Measurements from ENCODE around the gene CA5B.
"Not testable (repeated sequence)": the region's sequence is repeated elsewhere in the genome, so short reads cannot be mapped to it uniquely, and the experiment has no call there.

CA5B gene

GRCh38 chrX:15814771-15815365 is 76.8 kb downstream of the CA5B start:
- no peak for DNase-seq (ENCODE audit: low read depth)

- peak; percentile 17 for DNase-seq (ENCODE audit: low read depth)
These were observed 77.8 kb downstream of the CA5B start for GRCh38 chrX:15815779-15816437.

DNA sequence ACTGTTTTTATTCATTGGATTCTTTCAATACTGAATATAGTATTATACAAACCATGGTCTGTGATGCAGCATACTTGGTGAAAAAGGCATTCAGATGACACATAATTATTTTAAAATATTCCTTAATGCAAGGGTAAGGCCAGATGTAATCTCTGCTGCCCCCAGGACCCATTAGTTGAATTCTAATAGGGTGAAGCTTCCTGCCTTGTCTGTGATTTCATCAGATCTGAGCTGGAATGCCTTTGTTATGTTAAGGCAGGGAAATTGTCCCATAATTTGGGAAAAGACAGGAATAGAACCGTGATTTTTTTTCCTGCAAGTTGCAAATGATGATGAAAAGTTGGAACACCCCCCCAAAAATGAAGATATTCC is 78.4 kb downstream of the CA5B start:
- no peak for DNase-seq (ENCODE audit: low read depth)

DNA sequence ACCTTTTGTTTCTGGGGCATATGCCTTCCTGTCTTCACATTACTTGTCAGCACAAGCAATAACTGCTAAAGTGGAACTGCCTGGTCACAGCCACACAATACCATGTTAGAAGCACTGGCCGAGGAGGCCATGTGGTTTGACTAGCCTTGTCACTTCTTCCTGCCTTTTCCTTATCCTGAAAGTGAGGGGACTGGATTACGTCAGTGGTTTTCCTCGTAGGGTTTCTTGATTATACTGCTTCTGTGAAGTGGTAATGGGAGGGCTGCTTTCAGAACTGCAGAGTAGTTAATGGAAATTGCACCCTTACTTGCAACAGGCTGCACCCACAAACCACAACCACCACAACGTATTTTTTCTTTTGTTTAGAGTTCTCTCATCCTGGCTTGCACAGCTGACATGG is 78.8 kb downstream of the CA5B start:
- DNase-seq (ENCODE audit: low read depth) = no peak

DNA sequence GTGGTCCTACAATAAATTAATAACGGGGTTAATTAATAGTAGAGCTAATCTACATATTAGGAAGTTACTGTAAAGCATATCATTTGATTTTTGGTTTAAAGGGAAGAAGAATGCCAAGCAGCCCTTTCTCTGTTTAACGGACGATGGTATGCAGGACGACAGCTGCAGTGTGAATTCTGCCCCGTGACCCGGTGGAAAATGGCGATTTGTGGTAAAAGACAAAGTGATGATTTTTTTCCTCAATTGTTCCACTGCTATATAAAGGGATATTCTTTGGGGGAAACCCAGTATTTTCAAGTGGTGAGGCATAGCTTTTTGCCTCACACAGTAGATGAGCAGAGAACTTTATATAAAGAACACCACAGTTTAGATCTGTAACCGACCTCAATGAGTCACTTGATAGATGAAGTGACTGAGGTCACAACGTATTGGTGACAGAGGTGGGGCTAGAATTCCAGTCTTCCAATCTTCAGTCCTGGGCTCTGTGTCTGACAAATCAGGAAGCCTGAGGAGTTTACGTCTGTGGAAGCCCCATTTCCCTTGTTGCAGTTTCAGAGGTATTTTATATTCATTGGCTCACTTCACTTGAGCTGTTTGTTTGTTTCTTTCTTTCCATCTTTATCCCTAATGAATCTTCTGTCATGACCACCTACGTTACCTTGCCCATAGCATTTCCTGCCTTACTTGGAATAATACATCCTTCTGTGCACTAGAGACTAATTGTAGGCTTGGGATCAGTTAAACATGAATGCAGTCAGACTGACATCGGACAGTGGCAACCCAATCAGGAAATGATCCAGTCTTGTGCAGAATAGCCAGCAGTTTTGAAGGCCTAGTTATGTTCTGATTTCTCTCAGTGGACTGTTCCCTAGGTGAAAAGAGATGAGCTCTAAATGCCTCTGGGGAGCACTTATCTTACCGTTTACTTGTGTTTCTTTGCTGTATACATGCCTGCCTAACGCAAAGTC is 82.3 kb downstream of the CA5B start:
- DNase-seq (ENCODE audit: low read depth) = peak; percentile 10

- no peak for DNase-seq (ENCODE audit: low read depth)
These were observed 84.9 kb downstream of the CA5B start for GRCh38 chrX:15822922-15823321.

DNA sequence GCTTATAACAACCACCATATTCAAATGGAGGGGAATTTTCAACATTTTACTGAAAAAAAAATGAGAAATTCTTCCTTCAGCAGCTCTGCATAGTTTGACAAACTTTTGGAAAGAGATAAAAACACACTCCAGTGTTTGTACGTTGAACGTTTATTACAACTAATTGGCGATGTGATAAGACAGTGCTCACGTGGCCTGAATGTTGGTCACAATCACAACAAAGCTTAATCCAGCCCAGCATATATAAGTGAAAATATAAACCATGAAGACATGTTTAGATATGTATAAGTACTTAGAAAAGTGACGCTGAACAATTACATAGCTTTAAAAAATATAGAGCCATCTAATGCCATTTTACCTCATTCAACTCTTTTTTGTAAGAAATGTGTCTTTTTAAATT is 87.9 kb downstream of the CA5B start:
- DNase-seq (ENCODE audit: low read depth) = no peak

- DNase-seq (ENCODE audit: low read depth) = no peak
These were observed 91.1 kb downstream of the CA5B start for GRCh38 chrX:15829217-15829616.

DNA sequence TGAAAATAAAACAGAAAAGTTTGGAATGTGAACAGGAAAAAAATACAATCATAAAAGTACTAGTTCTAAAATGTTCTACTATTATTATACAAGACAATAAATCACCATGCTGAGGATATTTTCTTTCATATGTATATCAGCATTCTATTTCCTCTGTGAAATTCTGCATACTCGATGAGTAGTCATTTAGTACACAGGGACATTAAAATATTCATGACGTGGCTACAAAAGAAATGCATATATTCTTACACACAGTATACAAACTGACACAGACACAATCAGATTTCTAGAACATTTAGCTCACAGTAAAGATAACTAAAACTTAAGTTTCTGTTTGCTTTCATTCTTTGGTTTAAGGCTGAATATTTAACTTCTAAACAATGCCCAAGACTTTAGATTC is 93.3 kb downstream of the CA5B start:
- DNase-seq (ENCODE audit: low read depth) = not testable (repeated sequence)

DNA sequence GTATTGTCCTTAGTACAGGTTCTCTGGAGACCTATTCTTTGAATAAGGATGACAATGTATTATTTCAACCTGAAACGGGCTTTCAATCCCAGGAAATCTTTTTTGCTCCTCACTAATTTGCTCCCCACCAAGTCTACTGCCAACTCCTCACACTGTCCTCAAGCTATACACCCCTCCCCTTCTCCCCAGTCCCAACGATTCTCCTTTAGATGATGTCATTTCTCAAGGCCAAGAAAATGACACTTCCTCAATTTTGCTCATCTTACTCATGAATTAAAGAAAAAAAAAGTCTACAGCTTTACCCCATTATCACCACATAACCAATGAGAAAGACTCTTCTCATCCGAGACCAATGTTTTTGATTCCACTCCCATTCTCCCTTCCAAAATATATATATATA is 96.0 kb downstream of the CA5B start:
- DNase-seq (ENCODE audit: low read depth) = no peak

DNA sequence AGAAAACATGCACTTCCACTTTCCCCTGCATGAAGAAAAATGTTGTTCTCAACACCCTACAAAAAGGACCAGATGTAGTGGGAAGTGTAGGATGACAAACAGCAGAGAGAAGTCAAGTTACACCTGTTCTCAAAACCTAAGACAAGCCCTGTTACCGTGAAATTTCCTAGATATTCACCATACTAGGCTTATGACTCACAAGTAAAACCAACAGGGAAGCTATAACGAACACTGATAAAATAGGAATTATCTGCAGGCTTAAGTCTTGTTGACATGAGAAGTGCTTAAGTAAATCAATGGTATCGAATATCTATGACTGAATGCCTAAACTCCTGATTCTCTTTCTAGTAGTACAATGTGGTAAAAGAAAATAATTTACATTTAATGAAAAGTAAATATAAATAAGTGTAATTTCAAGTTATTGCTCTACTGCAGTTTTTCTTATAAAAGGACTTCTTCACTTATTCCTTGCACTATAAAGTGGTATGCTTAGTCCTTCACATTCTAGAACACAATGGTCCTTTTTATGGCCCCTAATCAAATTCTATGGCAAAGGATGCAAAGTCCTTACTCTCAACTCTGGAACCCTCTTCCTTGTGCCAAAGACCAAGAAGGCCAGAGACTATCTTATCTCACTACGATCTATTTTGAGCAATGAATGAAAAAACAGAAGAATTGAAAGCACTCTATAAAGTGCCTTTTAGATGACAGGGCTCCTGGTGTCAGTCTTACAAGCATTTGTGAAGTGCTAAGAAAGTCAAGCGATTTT is 96.9 kb downstream of the CA5B start:
- DNase-seq (ENCODE audit: low read depth) = no peak
